Stimulated activated CD8-positive, alpha-beta memory T cell treated with anti-CD3 and anti-CD28 coated beads, Interleukin-2, amount 100 ng/mL, for 48 hours (primary cell): Measurements from ENCODE around the gene BCAR1.

Experiments used
- DNase-seq, 2 donors: peaks; one replicate each; pipeline ENCODE4 v3.0.0-alpha.2; 2020; ENCODE audit warnings: low read depth in 2 of 2

The BCAR1 gene

GRCh38 chr16:75203667-75204409 lies 47.6 kb downstream of the BCAR1 start:
- DNase-seq, result no peak

DNA sequence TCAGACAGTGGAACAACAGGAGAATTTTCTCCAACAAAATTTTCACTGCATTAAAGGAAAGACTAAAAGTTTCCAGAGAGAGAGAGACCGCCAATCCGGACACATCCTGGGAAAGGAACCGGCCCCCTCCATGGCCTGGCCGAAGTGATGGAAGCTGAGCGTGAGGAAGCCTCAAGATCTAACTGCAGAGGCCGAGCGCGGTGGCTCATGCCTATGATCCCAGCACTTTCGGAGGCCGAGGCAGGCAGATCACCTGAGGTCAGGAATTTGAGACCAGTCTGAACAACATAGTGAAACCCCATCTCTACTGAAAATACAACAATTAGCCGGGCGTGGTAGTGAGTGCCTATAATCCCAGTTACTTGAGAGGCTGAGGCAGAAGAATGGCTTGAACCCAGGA lies 48.3 kb downstream of the BCAR1 start:
- no peak for DNase-seq

GRCh38 chr16:75202069-75202590 lies 49.3 kb downstream of the BCAR1 start:
- DNase-seq, result no peak

- DNase-seq, result no peak
Measured at GRCh38 chr16:75198135-75198600, 53.3 kb downstream of the BCAR1 start.

- no peak for DNase-seq
Measured at GRCh38 chr16:75197522-75198134, 53.8 kb downstream of the BCAR1 start.

DNA sequence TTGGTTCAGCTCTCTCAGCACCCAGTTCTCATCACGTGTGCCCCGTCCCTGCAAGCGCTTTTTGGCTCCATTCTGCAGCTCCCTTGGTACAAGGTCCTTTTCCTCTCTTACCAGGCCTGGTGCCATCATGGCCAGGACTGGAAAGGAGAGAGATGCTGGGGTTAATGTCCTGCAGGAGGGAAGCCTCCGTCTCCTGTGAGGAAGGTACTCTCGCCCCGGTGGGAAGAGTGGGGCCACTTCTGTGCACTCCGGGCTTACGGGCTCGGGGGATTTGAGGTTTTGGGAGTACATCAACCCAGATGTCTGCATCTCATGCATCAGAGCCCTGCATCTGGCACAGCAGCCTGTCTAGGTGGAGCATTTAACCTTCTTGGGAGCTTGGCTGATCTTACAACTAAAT lies 54.6 kb downstream of the BCAR1 start:
- DNase-seq, result no peak

DNA sequence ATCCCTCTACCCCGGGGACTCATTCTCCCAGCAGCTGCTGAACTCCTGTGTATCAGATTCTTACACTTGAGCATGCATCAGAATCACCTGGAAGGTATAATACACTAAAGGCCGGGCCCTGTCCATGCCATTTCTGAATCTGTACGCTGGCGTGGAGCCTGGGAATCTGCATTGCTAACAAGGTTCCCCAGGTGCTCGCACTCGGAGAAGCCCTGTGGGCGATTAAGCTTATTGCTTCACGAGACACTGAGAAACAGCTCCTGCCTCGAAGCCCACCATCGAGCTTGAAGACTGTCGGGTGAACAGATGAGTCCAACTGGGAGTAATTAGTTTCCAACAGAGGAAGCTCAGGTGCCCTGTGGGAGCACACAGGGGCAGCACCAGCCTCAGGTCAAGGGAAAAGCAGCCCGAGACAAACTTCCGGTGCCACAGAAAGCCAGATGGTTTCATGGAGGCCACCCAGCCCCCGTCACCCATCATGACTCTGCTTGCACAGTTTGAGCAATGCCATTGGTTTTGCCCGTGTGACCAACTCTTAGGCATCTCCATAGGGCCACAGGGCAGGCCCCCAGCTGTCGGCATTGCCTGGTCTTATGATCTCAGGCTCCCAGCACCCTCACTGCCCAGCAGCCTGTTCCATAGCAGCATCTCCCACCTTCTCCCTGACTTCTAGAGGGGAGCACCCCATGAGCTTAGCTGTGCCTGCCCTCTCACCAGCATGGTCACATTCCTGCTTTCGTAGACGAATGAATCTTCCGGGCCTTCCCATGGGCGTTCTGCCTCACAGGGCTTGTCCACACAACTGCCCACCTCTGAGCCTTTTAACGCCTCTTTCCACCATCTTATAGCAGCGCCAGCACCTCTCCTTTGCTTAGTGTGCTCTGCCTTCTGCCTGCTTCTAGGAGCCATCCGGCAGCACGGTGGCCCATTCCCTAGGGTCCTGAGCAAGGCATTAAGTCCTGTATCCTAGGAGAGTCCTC lies 55.3 kb downstream of the BCAR1 start:
- DNase-seq, result no peak

DNA sequence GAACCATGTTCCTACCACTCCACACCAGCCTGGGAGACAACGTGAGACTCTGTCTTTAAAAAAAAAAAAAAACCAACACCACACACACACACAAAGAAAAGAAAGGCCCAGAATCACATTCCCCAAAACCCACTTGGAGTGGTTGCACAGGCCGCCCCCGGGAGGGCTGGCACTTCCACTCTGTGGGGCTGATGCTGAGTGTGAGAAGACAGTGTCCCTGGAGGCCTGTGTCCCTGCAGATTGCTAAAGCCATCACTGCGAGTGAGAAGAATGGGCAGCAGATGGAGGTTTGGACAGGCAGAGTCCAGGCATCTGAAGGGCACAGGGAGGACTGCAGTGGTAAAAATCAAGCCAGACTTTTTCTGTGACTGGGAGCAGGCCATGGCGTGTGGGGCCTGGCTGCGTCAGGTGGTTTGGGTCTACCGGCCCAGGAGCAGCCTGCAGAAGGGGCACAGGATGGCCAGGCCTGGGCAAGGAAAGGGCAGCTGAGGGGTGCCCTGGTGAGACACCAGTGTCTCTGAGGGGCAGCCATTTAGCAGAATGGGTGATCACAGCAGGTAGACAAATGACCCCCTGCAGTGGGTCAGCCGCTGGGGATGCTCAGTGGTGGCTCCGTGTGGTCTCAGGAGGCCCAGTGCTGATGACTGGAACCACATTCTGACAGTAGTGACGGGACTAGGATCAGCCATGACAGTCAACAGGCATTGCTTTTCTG lies 57.5 kb downstream of the BCAR1 start:
- DNase-seq, result no peak

- DNase-seq, result no peak
Measured at GRCh38 chr16:75193265-75193650, 58.2 kb downstream of the BCAR1 start.

DNA sequence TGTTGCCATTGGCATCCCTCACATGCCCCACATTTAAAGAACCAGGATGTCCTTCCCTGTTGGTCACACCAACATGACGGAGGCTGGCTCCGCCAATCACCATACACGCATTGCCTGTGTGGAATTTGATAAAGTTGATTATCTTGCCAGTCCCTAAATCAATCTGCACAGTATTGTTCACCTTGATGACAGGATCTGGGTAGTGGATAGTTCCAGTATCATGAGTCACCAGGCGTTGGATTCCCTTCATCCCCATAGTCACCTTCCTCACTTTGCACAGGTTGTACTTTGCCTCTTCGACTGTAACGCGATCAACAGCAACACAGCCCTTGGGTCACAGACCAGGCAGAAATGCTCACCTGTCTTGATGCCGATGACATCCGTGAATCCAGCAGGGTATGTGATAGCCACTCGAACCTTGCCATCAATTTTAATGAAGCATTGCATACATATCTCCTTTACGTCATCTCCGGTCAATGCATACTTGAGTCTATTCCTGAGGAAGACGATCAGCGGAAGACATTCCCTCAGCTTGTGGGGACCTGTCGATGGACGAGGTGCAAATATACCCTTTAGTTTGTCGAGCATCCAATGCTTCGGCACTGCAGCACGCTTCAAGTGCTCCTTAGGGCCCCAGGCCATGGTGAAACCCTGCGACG lies 58.7 kb downstream of the BCAR1 start:
- no peak for DNase-seq

GRCh38 chr16:75189638-75190245 lies 61.7 kb downstream of the BCAR1 start:
- no peak for DNase-seq

DNA sequence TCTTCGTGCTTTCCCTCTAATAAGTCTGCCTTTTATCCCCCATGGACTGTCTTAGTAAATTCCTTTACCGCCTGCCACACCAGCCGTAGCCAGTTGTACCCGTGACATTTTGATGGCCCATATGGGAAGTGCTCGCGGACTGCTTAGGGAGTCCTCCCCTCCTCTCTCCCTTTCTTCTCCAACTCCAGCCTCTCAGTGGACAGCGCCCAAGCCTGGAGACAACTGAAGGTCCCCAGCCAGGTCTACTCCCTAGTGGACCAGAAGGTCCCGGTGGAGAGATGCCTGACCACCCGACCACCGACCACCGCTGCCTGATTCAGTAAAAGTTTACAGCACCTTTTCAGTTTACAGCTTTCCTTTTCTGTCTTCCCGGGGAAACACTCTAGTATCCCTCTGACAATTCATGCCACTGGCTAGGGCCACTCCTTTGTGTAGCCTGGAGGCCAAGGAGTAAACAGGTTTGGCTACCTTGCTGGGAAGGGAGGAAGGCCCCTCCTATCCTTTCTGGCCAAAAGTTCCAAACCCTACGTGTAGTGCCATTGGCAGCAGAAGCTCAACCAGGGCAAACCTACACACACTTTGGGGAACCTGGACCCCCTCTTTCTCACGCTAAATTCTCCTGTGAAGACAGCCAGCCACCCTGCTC lies 62.5 kb downstream of the BCAR1 start:
- DNase-seq, result no peak

GRCh38 chr16:75181630-75182029 lies 69.8 kb downstream of the BCAR1 start:
- no peak for DNase-seq

- DNase-seq, result no peak
Measured at GRCh38 chr16:75179208-75179607, 72.2 kb downstream of the BCAR1 start.
